GM18861 (cell line): ENCODE results near the gene IL15.
"Not testable (repeated sequence)": the region's sequence is repeated elsewhere in the genome, so short reads cannot be mapped to it uniquely, and the experiment has no call there.

Experiments used
- ATAC-seq: cut with Tn5 transposase; IDR thresholded peaks from one replicate; pipeline ENCODE4 v1.9.1; 2021; ENCODE audit not compliant: unreplicated experiment

IL15 gene

GRCh38 chr4:141636082-141636770, at the start of gene IL15:
IL15 (plus strand) TSS chr4:141636583; CDS start chr4:141719465, 82,882 bp downstream.
- ATAC-seq, result peak; percentile 34

DNA sequence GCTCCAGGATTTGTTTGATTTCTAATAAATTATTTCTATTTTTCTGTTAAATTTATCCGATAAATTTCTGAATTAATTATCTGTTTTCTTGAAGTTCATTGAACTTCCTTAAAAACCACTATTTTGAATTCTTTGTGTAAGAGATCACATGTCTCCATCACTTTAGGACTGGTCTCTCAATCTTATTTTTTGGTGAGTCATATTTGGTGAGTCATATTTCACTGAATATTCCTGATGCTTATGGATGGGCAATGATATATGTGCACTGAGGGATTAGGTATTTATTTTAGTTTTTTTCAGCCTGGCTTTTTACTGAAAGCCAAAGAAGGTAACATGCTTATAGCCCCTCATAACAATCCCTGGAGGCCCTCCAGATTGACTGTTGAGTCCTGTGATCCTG, 48.5 kb upstream of the IL15 start:
- ATAC-seq, result no peak

GRCh38 chr4:141595531-141595930, 40.9 kb upstream of the IL15 start:
- no peak for ATAC-seq

- ATAC-seq, result no peak
Observed at GRCh38 chr4:141599853-141600252, 36.5 kb upstream of the IL15 start.

- not testable (repeated sequence) for ATAC-seq
Observed at GRCh38 chr4:141604683-141605082, 31.7 kb upstream of the IL15 start.

DNA sequence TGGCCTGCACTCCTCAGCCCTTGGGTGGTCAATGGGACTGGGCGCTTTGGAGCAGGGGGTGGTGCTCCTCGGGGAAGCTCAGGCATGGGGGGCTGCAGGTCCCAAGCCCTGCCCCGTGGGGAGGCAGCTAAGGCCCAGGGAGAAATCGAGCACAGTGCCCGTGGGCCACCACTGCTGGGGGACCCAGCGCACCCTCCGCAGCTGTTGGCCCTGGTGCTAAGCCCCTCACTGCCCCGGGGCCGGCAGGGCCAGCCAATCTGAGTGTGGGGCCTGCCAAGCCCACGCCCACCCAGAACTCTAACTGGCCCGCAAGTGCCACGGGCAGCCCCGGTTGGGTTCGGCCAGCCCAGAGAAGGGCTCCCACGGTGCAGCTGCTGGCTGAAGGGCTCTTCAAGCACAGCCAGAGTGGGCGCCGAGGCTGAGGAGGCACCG, 30.9 kb upstream of the IL15 start:
- no peak for ATAC-seq

- ATAC-seq, result no peak
Observed at GRCh38 chr4:141609243-141609642, 27.1 kb upstream of the IL15 start.

GRCh38 chr4:141610365-141610764, 26.0 kb upstream of the IL15 start:
- ATAC-seq, result no peak

- ATAC-seq, result no peak
Observed at GRCh38 chr4:141614878-141615586, 21.4 kb upstream of the IL15 start.

- not testable (repeated sequence) for ATAC-seq
Observed at GRCh38 chr4:141615587-141615918, 20.8 kb upstream of the IL15 start.

- no peak for ATAC-seq
Observed at GRCh38 chr4:141620715-141621114, 15.7 kb upstream of the IL15 start.

GRCh38 chr4:141625023-141625422, 11.4 kb upstream of the IL15 start:
- ATAC-seq, result no peak

GRCh38 chr4:141630854-141631253, 5.5 kb upstream of the IL15 start:
- no peak for ATAC-seq

DNA sequence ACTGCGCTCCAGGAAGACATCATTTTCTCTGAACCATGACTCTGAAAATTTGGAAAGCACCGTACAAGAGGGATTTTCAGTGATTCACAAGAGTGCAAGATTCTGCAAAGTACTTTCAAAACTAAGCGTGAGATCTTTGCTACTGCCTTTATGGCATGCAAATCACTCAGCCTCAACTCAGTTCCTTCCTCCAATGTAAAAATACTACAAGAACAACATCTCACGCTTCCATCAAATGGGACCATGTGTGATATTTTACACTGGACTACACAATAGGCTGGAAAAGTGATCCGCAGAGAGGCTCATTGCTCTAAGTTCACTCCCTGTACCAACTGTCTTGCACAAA, 674 bp upstream of the IL15 start:
- ATAC-seq, result peak; percentile 40

GRCh38 chr4:141636771-141637460, 533 bp downstream of the IL15 start:
- ATAC-seq, result peak; percentile 48

DNA sequence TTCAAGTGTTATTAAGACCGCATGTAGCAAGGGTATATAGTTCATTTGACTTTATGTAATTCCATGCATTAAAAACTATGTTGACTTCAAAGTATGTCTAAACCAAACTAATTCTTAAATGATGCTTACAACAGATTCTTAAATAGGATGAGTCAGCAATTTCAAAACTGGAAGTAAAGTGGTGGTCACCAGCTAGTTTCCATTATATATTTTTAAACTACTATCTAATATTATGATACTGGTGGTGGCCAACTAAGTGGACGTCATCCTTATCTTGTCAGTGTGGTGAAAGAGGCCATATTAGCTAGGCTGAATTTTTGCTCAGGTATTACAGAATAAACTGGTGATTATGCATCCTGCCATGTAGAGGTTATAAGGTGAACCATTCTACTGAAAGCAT, 1.2 kb downstream of the IL15 start:
- ATAC-seq, result peak; percentile 20

- ATAC-seq, result no peak
Observed at GRCh38 chr4:141638230-141638629, 1.8 kb downstream of the IL15 start.

DNA sequence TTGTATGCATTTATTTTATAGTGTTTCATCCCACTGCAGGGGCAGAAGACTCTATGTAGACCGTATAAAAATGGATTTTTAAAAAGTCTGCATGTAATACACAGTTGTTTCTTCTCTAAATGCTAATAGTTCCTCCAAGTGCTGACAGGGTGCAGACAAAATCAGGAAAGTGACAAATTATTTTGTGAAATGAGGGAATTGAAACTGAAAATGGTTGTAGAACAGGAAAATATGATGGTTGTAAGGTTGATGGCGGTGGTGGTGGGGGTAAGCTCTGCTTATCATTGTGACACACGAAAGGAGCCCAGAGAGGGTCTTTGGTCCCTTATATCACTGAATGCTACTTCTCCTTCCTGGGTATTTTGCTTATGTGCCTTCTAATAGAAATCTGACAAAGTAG, 4.3 kb downstream of the IL15 start:
- ATAC-seq, result no peak

GRCh38 chr4:141642063-141642462, 5.7 kb downstream of the IL15 start:
- no peak for ATAC-seq

GRCh38 chr4:141642711-141643110, 6.3 kb downstream of the IL15 start:
- ATAC-seq, result no peak

DNA sequence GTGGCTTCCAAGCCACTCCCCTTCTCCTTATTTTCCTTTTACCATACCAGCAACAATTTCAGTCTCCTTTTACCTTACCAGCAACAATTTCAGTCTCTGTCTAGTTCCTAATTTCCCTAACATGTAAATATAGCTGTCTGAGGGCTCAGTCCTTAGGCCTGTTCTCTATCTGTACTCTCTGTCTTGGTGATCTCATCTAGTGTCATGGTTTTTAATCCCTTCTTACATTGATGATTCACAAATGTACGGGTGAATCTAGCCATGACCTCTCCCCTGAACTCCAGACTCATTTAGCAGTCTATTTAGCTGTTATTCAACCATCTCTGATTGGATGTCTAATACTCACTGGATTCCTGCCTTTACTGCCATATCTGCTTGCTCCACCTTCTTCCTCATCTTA, 7.2 kb downstream of the IL15 start:
- ATAC-seq, result peak; percentile 50
